ENCODE results near the gene SOX12.

Gene SOX12

GRCh38 chr20:346033-346639 is 20.8 kb downstream of the SOX12 start:
- peaks cover 20% of the 10 kb centered on the region for H3K4me1 Mint-ChIP-seq
- H3K27ac Mint-ChIP-seq, result peak overlapping the region; percentile 92
- no peaks in the 10 kb centered on the region for H3K9me3 Mint-ChIP-seq
- peak overlapping the region; percentile 93 for H3K4me3 Mint-ChIP-seq
- H3K36me3 Mint-ChIP-seq (ENCODE audit: low read depth), result peaks cover 23% of the 10 kb centered on the region
- no peaks in the 10 kb centered on the region for H3K27me3 Mint-ChIP-seq (ENCODE audit: low read depth, poor library complexity)
- TF ChIP-seq, protein P1, sequence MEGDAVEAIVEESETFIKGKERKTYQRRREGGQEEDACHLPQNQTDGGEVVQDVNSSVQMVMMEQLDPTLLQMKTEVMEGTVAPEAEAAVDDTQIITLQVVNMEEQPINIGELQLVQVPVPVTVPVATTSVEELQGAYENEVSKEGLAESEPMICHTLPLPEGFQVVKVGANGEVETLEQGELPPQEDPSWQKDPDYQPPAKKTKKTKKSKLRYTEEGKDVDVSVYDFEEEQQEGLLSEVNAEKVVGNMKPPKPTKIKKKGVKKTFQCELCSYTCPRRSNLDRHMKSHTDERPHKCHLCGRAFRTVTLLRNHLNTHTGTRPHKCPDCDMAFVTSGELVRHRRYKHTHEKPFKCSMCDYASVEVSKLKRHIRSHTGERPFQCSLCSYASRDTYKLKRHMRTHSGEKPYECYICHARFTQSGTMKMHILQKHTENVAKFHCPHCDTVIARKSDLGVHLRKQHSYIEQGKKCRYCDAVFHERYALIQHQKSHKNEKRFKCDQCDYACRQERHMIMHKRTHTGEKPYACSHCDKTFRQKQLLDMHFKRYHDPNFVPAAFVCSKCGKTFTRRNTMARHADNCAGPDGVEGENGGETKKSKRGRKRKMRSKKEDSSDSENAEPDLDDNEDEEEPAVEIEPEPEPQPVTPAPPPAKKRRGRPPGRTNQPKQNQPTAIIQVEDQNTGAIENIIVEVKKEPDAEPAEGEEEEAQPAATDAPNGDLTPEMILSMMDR (IDR thresholded peaks at IDR 0.05), result no peak
- DNase-seq, result no peak

GRCh38 chr20:346640-347316 is 21.4 kb downstream of the SOX12 start, which contains the start of gene NRSN2:
Gene NRSN2, plus strand, starts transcription at chr20:347111. Its CDS starts 2,533 bp downstream, at chr20:349644.
- peak; percentile 77 for DNase-seq
- Mint-ChIP-seq H3K9me3 (no peaks in the 10 kb centered on the region), H3K27ac (peak within 1 kb of the TSS; percentile 92), H3K4me1 (peaks cover 20% of the 10 kb centered on the region), H3K36me3 (ENCODE audit: low read depth) (peaks cover 20% of the 10 kb centered on the region), H3K4me3 (peak within 1 kb of the TSS; percentile 93), H3K27me3 (ENCODE audit: low read depth, poor library complexity) (no peaks in the 10 kb centered on the region)
- TF ChIP-seq, protein P1 (IDR thresholded peaks at IDR 0.05), result no peak

DNA sequence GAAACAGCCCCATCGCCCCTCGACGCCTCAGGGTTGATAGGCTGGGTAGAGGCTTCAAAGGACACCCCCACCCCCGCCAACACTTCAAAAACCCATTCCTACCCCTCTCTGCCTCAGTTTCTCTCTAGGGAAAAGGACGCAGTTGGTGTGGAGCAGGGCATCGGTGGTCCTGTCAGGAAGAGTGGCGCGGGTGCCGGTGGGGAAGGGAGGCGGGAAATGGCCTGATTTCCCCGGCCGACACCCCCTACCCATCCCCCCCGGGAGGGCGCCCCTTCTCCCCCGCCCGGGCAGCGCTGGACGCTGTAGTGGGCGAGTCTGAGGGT is 21.9 kb downstream of the SOX12 start:
- H3K27me3 Mint-ChIP-seq (ENCODE audit: low read depth, poor library complexity), result peaks cover 2% of the 10 kb centered on the region
- peaks cover 15% of the 10 kb centered on the region for H3K36me3 Mint-ChIP-seq (ENCODE audit: low read depth)
- no peak overlapping the region for H3K27ac Mint-ChIP-seq
- peak overlapping the region; percentile 93 for H3K4me3 Mint-ChIP-seq
- H3K4me1 Mint-ChIP-seq, result peaks cover 20% of the 10 kb centered on the region
- TF ChIP-seq, protein P1 (IDR thresholded peaks at IDR 0.05), result no peak
- no peaks in the 10 kb centered on the region for H3K9me3 Mint-ChIP-seq
- DNase-seq, result no peak

GRCh38 chr20:347640-348484 is 22.5 kb downstream of the SOX12 start:
- Mint-ChIP-seq H3K27me3 (ENCODE audit: low read depth, poor library complexity) (peaks cover 2% of the 10 kb centered on the region), H3K4me1 (peaks cover 20% of the 10 kb centered on the region), H3K27ac (peak overlapping the region; percentile 95), H3K9me3 (no peaks in the 10 kb centered on the region), H3K4me3 (peak overlapping the region; percentile 93), H3K36me3 (ENCODE audit: low read depth) (peaks cover 14% of the 10 kb centered on the region)
- peak; percentile 97 for DNase-seq
- TF ChIP-seq, protein P1 (IDR thresholded peaks at IDR 0.05), result no peak

- peak overlapping the region; percentile 93 for H3K4me3 Mint-ChIP-seq
- TF ChIP-seq, protein P1 (IDR thresholded peaks at IDR 0.05), result no peak
- H3K4me1 Mint-ChIP-seq, result peaks cover 20% of the 10 kb centered on the region
- no peaks in the 10 kb centered on the region for H3K9me3 Mint-ChIP-seq
- peaks cover 19% of the 10 kb centered on the region for H3K36me3 Mint-ChIP-seq (ENCODE audit: low read depth)
- peaks cover 6% of the 10 kb centered on the region for H3K27me3 Mint-ChIP-seq (ENCODE audit: low read depth, poor library complexity)
- no peak overlapping the region for H3K27ac Mint-ChIP-seq
- no peak for DNase-seq
Observed at GRCh38 chr20:348972-349841, 23.9 kb downstream of the SOX12 start.
